Measurements from ENCODE around the gene SLCO4A1. TPM values are rescaled to one million over a fixed set of nuclear protein-coding genes. Genes with fewer than 3 reads are reported as not detected.
A peak's percentile ranks its signal among the peaks of the same experiment; 100 is the strongest.

Gene SLCO4A1
- total and polyA plus RNA-seq, 9 of the 15 experiments (the other 6 are each of a cell fraction or from before 2014, with no cell fraction given): 1.6 to 21.9 (median 12.8) TPM

GRCh38 chr20:62686869-62687830, 44.8 kb downstream of the SLCO4A1 start:
- no peak for ATAC-seq
- no TSS peak for BruUV-seq (replicated peaks)
- 51% methylated on average over 29 of the region's 37 CpGs for WGBS (ENCODE audit: insufficient coverage, low coverage, missing lambda C conversion rate)
- Histone ChIP-seq H3K4me2 (ENCODE audit: insufficient read depth, low read length) (no peak overlapping the region), H3K9ac (ENCODE audit: insufficient read depth in 1 of 2, low read depth in 2 of 2, low read length in 2 of 2) (no peak overlapping the region; a peak in 1 of 4 replicates), H2AFZ (ENCODE audit: low read depth, low read length) (no peak overlapping the region), H4K20me1 (replicated peaks; ENCODE audit: control insufficient read depth, insufficient read depth, low read length) (0 out of 2 replicates have a peak, but pooled peaks cover 3% of the 10 kb centered on the region), H3K27ac (ENCODE audit: extremely low read depth, low read depth, low read length) (no peak overlapping the region), H3K79me2 (ENCODE audit: control insufficient read depth, insufficient read depth, low read length) (no peaks in the 10 kb centered on the region), H3K9me1 (ENCODE audit: control insufficient read depth, insufficient read depth, low read length) (no peaks in the 10 kb centered on the region), H3K9me3 (replicated peaks; ENCODE audit: control insufficient read depth, insufficient read depth, low read depth, low read length) (no peaks in the 10 kb centered on the region), H3K4me1 (replicated peaks in 1 of 2; ENCODE audit: control insufficient read depth in 2 of 2, insufficient read depth in 2 of 2, low read length in 2 of 2) (peaks cover 15 to 65% of the 10 kb centered on the region in 2 experiments), H3K36me3 (ENCODE audit: control insufficient read depth, insufficient read depth, low read length) (no peaks in the 10 kb centered on the region), H3K4me3 (no peak overlapping the region), H3K27me3 (ENCODE audit: control insufficient read depth in 2 of 2, insufficient read depth in 2 of 2, low read length in 2 of 2) (peaks cover 34 to 55% of the 10 kb centered on the region in 2 experiments)
- no peak for DNase-seq (ENCODE audit: extremely low read depth in 1 of 4, low spot score in 3 of 4)
- intact Hi-C loops (cut with micrococcal nuclease) (loop anchor here (5.0 kb wide), 1 partner anchor 105 kb away; no protein-coding TSS in a partner anchor), in situ Hi-C loops (cut with MboI) (no loop called here)
- ChIA-PET CTCF (ENCODE audit: low intra/inter-chr PET ratio) (no interaction called here), POLR2A (interaction anchor here (0.6 to 1.3 kb wide), 2 partner anchors 13 to 14 kb away, joined by 3 to 6 read pairs; no protein-coding TSS in a partner anchor)
- TF ChIP-seq, protein P1, sequence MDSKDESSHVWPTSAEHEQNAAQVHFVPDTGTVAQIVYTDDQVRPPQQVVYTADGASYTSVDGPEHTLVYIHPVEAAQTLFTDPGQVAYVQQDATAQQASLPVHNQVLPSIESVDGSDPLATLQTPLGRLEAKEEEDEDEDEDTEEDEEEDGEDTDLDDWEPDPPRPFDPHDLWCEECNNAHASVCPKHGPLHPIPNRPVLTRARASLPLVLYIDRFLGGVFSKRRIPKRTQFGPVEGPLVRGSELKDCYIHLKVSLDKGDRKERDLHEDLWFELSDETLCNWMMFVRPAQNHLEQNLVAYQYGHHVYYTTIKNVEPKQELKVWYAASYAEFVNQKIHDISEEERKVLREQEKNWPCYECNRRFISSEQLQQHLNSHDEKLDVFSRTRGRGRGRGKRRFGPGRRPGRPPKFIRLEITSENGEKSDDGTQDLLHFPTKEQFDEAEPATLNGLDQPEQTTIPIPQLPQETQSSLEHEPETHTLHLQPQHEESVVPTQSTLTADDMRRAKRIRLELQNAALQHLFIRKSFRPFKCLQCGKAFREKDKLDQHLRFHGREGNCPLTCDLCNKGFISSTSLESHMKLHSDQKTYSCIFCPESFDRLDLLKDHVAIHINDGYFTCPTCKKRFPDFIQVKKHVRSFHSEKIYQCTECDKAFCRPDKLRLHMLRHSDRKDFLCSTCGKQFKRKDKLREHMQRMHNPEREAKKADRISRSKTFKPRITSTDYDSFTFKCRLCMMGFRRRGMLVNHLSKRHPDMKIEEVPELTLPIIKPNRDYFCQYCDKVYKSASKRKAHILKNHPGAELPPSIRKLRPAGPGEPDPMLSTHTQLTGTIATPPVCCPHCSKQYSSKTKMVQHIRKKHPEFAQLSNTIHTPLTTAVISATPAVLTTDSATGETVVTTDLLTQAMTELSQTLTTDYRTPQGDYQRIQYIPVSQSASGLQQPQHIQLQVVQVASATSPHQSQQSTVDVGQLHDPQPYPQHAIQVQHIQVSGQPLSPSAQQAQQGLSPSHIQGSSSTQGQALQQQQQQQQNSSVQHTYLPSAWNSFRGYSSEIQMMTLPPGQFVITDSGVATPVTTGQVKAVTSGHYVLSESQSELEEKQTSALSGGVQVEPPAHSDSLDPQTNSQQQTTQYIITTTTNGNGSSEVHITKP (IDR thresholded peaks at IDR 0.05; ENCODE audit: partially characterized antibody): peak; percentile 60
- TF ChIP-seq ZNF764 (CRISPR knock-in tag; IDR thresholded peaks at IDR 0.05; ENCODE audit: low read depth): no peak
- no peak for TF ChIP-seq PCBP1 (IDR thresholded peaks at IDR 0.05; ENCODE audit: low read depth, low read length, poor library complexity, severe bottlenecking)
- TF ChIP-seq ZNF431 (CRISPR knock-in tag; IDR thresholded peaks at IDR 0.05): no peak
- TF ChIP-seq NRF1 (conservative IDR thresholded peaks at IDR 0.05 in 1 of 2, IDR thresholded peaks at IDR 0.05 in 1 of 2): no peak
- no peak for TF ChIP-seq TEAD4 (IDR thresholded peaks at IDR 0.05; ENCODE audit: low read length)
- no peak for TF ChIP-seq TEAD4 (CRISPR knock-in tag; IDR thresholded peaks at IDR 0.05; ENCODE audit: borderline replicate concordance)
- TF ChIP-seq BDP1 (IDR thresholded peaks at IDR 0.05; ENCODE audit: insufficient read depth, insufficient read length): no peak
- no peak for FAIRE-seq

Measured in K562 (cell line).